HFF-Myc (cell line): ENCODE measurements around the gene OR10A3.

Experiments
- DNase-seq: peaks from one replicate; pipeline ENCODE4 v3.0.0-alpha.2; 2011; ENCODE audit warnings: low read depth; ENCODE audit errors: extremely low read depth
- H3K4me3 ChIP-seq: replicated peaks from 2 replicates; pipeline ENCODE4 v1.5.1; 2011; ENCODE audit warnings: low read depth, mild to moderate bottlenecking, control low read depth, low read length
- CTCF ChIP-seq: IDR thresholded peaks from 2 replicates; pipeline ENCODE4 v1.5.1; 2012; ENCODE audit warnings: mild to moderate bottlenecking, low read depth, low read length, control low read depth; ENCODE audit errors: missing control alignments

OR10A3 gene

GRCh38 chr11:7977232-7977917 is 35.9 kb upstream of the OR10A3 start:
- DNase-seq = peak; percentile 56
- no peak for TF ChIP-seq CTCF
- H3K4me3 ChIP-seq = no peak overlapping the region

GRCh38 chr11:7974668-7975067 is 33.2 kb upstream of the OR10A3 start:
- DNase-seq = no peak
- TF ChIP-seq CTCF = no peak
- no peak overlapping the region for H3K4me3 ChIP-seq

- TF ChIP-seq CTCF = no peak
- H3K4me3 ChIP-seq = no peak overlapping the region
- no peak for DNase-seq
Measured at GRCh38 chr11:7973011-7973410, 31.5 kb upstream of the OR10A3 start.

GRCh38 chr11:7971846-7972245 is 30.3 kb upstream of the OR10A3 start:
- TF ChIP-seq CTCF = no peak
- no peak overlapping the region for H3K4me3 ChIP-seq
- DNase-seq = no peak

- DNase-seq = no peak
- H3K4me3 ChIP-seq = no peak overlapping the region
- no peak for TF ChIP-seq CTCF
Measured at GRCh38 chr11:7969756-7970646, 28.5 kb upstream of the OR10A3 start.

- DNase-seq = no peak
- H3K4me3 ChIP-seq = no peak overlapping the region
- no peak for TF ChIP-seq CTCF
Measured at GRCh38 chr11:7968686-7969085, 27.2 kb upstream of the OR10A3 start.
